HCT116 (cell line): Measurements from ENCODE around the gene KIF1A.

ENCODE experiments used
- POLR2A ChIP-seq: IDR thresholded peaks from 2 replicates; pipeline ENCODE4 v1.7.0; 2011; ENCODE audit warnings: borderline replicate concordance; ENCODE audit not compliant: insufficient read depth, insufficient read length; ENCODE audit errors: extremely low read depth
- REST ChIP-seq: IDR thresholded peaks from 2 replicates; pipeline ENCODE4 v1.6.1; 2012; ENCODE audit warnings: low read depth
- TF ChIP-seq, protein P1 (sequence below), 3 experiments: fragments of 200-600 bp in 1 of 3; sonication (generic) in 1 of 3; IDR thresholded peaks in 2 of 3; conservative IDR thresholded peaks in 1 of 3; 2 replicates each; pipeline ENCODE4 v1.5.1; 2012 to 2017; ENCODE audit warnings: low read depth in 2 of 3, low read length in 2 of 3, antibody characterized with exemption in 1 of 3, borderline replicate concordance in 1 of 3, control low read depth in 1 of 3, mild to moderate bottlenecking in 1 of 3, mixed read lengths in 1 of 3, mixed run types in 1 of 3, moderate library complexity in 1 of 3; ENCODE audit not compliant: insufficient read depth in 1 of 3

DNA sequence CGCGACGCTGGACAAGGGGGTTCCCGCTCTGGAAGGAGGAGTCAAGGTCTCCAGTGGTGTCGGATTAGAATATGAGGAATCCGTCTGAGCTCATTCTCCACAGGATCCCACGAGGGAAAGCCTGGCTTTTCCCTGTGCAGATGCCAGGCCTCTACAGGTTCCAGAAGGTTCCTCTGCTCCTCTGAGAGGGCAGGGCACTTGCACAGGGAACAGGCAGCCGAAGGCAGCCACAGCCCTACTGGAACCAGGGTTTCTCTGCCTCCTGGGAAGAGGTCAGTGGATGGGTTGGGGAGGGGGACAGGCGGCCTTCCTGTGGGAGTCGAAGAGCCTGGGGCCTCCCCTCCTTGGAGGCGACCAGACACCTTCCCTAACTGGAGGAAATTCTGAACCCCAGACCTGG is 130.0 kb downstream of the KIF1A start:
- TF ChIP-seq, protein P1, sequence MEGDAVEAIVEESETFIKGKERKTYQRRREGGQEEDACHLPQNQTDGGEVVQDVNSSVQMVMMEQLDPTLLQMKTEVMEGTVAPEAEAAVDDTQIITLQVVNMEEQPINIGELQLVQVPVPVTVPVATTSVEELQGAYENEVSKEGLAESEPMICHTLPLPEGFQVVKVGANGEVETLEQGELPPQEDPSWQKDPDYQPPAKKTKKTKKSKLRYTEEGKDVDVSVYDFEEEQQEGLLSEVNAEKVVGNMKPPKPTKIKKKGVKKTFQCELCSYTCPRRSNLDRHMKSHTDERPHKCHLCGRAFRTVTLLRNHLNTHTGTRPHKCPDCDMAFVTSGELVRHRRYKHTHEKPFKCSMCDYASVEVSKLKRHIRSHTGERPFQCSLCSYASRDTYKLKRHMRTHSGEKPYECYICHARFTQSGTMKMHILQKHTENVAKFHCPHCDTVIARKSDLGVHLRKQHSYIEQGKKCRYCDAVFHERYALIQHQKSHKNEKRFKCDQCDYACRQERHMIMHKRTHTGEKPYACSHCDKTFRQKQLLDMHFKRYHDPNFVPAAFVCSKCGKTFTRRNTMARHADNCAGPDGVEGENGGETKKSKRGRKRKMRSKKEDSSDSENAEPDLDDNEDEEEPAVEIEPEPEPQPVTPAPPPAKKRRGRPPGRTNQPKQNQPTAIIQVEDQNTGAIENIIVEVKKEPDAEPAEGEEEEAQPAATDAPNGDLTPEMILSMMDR (IDR thresholded peaks at IDR 0.05 in 2 of 3, conservative IDR thresholded peaks at IDR 0.05 in 1 of 3; ENCODE audit: borderline replicate concordance in 1 of 3, insufficient read depth in 1 of 3, low read depth in 2 of 3, low read length in 2 of 3) = no peak
- TF ChIP-seq POLR2A (no peak), REST (no peak)
